GM23338 (cell line): ENCODE data around the gene PRDM2. TPM values are rescaled to one million over a fixed set of nuclear protein-coding genes. Genes with fewer than 3 reads are reported as not detected.

Source experiments
- ATAC-seq: fragments of 200-7000 bp; cut with Tn5 transposase; 3 replicates; pipeline ENCODE4 v1.9.1; 2020
- DNase-seq: peaks from one replicate; pipeline ENCODE4 v3.0.0-alpha.2; 2015; ENCODE audit warnings: low spot score
- H2AFZ ChIP-seq: fragments of 200-600 bp; sonication (generic); 2 replicates; pipeline ENCODE4 v1.8.0; 2016; ENCODE audit warnings: antibody characterized with exemption, mild to moderate bottlenecking, moderate library complexity
- H3F3A ChIP-seq: fragments of 200-600 bp; sonication (generic); replicated peaks from 2 replicates; pipeline ENCODE4 v1.8.0; 2017; ENCODE audit warnings: antibody characterized with exemption, mixed run types, low read depth
- H3K27ac ChIP-seq: fragments of 200-600 bp; sonication (generic); 2 replicates; pipeline ENCODE4 v1.6.1; 2016; ENCODE audit warnings: low read depth
- H3K27me3 ChIP-seq: fragments of 200-600 bp; sonication (generic); 2 replicates; pipeline ENCODE4 v1.8.0; 2016; ENCODE audit warnings: mild to moderate bottlenecking, mixed run types, moderate library complexity; ENCODE audit not compliant: insufficient read depth
- H3K36me3 ChIP-seq: fragments of 200-600 bp; sonication (generic); 2 replicates; pipeline ENCODE4 v1.8.0; 2016; ENCODE audit warnings: mild to moderate bottlenecking; ENCODE audit not compliant: insufficient read depth
- H3K4me1 ChIP-seq: fragments of 200-600 bp; sonication (generic); 2 replicates; pipeline ENCODE4 v1.8.0; 2016; ENCODE audit warnings: mild to moderate bottlenecking, moderate library complexity; ENCODE audit not compliant: insufficient read depth
- H3K4me2 ChIP-seq: fragments of 200-600 bp; sonication (generic); 2 replicates; pipeline ENCODE4 v1.7.1; 2017; ENCODE audit warnings: mixed run types
- H3K4me3 ChIP-seq: fragments of 200-600 bp; sonication (generic); 2 replicates; pipeline ENCODE4 v1.6.1; 2016; ENCODE audit warnings: mixed run types
- H3K79me2 ChIP-seq: fragments of 200-600 bp; sonication (generic); replicated peaks from 2 replicates; pipeline ENCODE4 v1.8.0; 2017; ENCODE audit warnings: mild to moderate bottlenecking; ENCODE audit not compliant: insufficient read depth
- H3K9me2 ChIP-seq: fragments of 200-600 bp; sonication (generic); 2 replicates; pipeline ENCODE4 v1.8.0; 2017; ENCODE audit not compliant: insufficient read depth
- H4K20me1 ChIP-seq: fragments of 200-600 bp; sonication (generic); replicated peaks from 2 replicates; pipeline ENCODE4 v1.8.0; 2017; ENCODE audit warnings: mild to moderate bottlenecking; ENCODE audit not compliant: insufficient read depth
- H3K27ac Mint-ChIP-seq: 2 replicates; pipeline ENCODE4 v1.8.0; 2020; ENCODE audit warnings: inconsistent platforms, mild to moderate bottlenecking, moderate library complexity, mixed read lengths
- H3K27me3 Mint-ChIP-seq: 3 replicates; pipeline ENCODE4 v1.8.0; 2022; ENCODE audit warnings: low read depth, mild to moderate bottlenecking, moderate library complexity, mixed read lengths, inconsistent platforms; ENCODE audit not compliant: insufficient read depth, poor library complexity
- H3K36me3 Mint-ChIP-seq: 3 replicates; pipeline ENCODE4 v1.8.0; 2021; ENCODE audit warnings: low read depth, mild to moderate bottlenecking, inconsistent platforms, moderate library complexity, mixed read lengths
- H3K4me1 Mint-ChIP-seq: 3 replicates; pipeline ENCODE4 v1.8.0; 2020; ENCODE audit warnings: mild to moderate bottlenecking, inconsistent platforms, mixed read lengths
- H3K4me3 Mint-ChIP-seq: 3 replicates; pipeline ENCODE4 v1.8.0; 2021; ENCODE audit warnings: moderate library complexity, mild to moderate bottlenecking, inconsistent platforms, mixed read lengths
- H3K9me3 Mint-ChIP-seq: 3 replicates; pipeline ENCODE4 v1.8.0; 2020; ENCODE audit warnings: moderate library complexity, mild to moderate bottlenecking, inconsistent platforms, mixed read lengths
- CREB1 ChIP-seq: fragments of 250-450 bp; sonication (Bioruptor Pico); IDR thresholded peaks from 2 replicates; pipeline ENCODE4 v1.5.0; 2020; ENCODE audit warnings: low read depth, mild to moderate bottlenecking, moderate library complexity
- EZH2 ChIP-seq: fragments of 200-600 bp; sonication (generic); IDR thresholded peaks from one replicate; pipeline ENCODE4 v1.8.0; 2017; ENCODE audit warnings: antibody characterized with exemption, mild to moderate bottlenecking, low read depth; ENCODE audit not compliant: unreplicated experiment
- EZH2phosphoT487 ChIP-seq: fragments of 200-600 bp; sonication (generic); IDR thresholded peaks from one replicate; pipeline ENCODE4 v1.8.1; 2018; ENCODE audit warnings: antibody characterized with exemption; ENCODE audit not compliant: unreplicated experiment
- JUNB ChIP-seq: IDR thresholded peaks from one replicate; pipeline ENCODE4 v1.6.1; 2016; ENCODE audit warnings: antibody characterized with exemption; ENCODE audit not compliant: unreplicated experiment
- POLR2AphosphoS5 ChIP-seq: IDR thresholded peaks from 2 replicates; pipeline ENCODE4 v1.6.1; 2016; ENCODE audit warnings: antibody characterized with exemption, low read depth
- REST ChIP-seq: IDR thresholded peaks from one replicate; pipeline ENCODE4 v1.6.1; 2018; ENCODE audit warnings: antibody characterized with exemption; ENCODE audit not compliant: unreplicated experiment
- STAT1 ChIP-seq: IDR thresholded peaks from one replicate; pipeline ENCODE4 v1.6.1; 2016; ENCODE audit warnings: antibody characterized with exemption; ENCODE audit not compliant: unreplicated experiment
- ZNF114 ChIP-seq: fragments of 250-450 bp; sonication (Bioruptor Pico); IDR thresholded peaks from 2 replicates; pipeline ENCODE4 v1.5.0; 2020; ENCODE audit warnings: mild to moderate bottlenecking, moderate library complexity
- ZNF331 ChIP-seq: fragments of 250-450 bp; sonication (Bioruptor Pico); IDR thresholded peaks from 2 replicates; pipeline ENCODE4 v1.5.0; 2020; ENCODE audit warnings: low read depth, mild to moderate bottlenecking, moderate library complexity
- polyA plus RNA-seq: library from polyadenylated mRNA; unstranded; fragments of >200 nt; fragmentation: Nextera tagmentation; extraction: Ambion mirVana; gene quantifications from 2 replicates; pipeline ENCODE4 v1.2.1, GENCODE V29; 2016
- total RNA-seq: library from RNA; depleted of rRNA; stranded (reverse); fragments of >200 nt; shearing (Covaris generic); gene quantifications from 2 replicates; pipeline ENCODE4 v1.2.3, GENCODE V29; 2014
- TF ChIP-seq, protein P1 (sequence below): fragments of 250-450 bp; sonication (Bioruptor Pico); IDR thresholded peaks from 2 replicates; pipeline ENCODE4 v1.5.0; 2020; ENCODE audit warnings: mild to moderate bottlenecking, moderate library complexity
- TF ChIP-seq, protein P2 (sequence below), 2 experiments: fragments of 200-600 bp in 1 of 2; sonication (generic) in 1 of 2; conservative IDR thresholded peaks; 2 replicates each; pipeline versions ENCODE4 v1.5.1 to v1.6.1; 2016 to 2017; ENCODE audit warnings: antibody characterized with exemption in 2 of 2, low read depth in 2 of 2, mild to moderate bottlenecking in 2 of 2, moderate library complexity in 1 of 2
- TF ChIP-seq, protein P3 (sequence below): IDR thresholded peaks from 2 replicates; pipeline ENCODE4 v1.6.1; 2016; ENCODE audit warnings: antibody characterized with exemption

PRDM2 gene
- total and polyA plus RNA-seq, 2 experiments from 2014 or later, result 11.6 to 28.3 TPM

- TF ChIP-seq POLR2AphosphoS5 (no peak), EZH2 (no peak), STAT1 (no peak), REST (no peak)
Measured at GRCh38 chr1:13666317-13666716, 33.7 kb upstream of the PRDM2 start (continued).

- Histone ChIP-seq H3K4me2 (no peak overlapping the region), H3K27me3 (no peaks in the 10 kb centered on the region), H3K36me3 (no peaks in the 10 kb centered on the region), H4K20me1 (no peaks in the 10 kb centered on the region), H3K79me2 (no peaks in the 10 kb centered on the region), H3K4me3 (no peak overlapping the region), H2AFZ (no peak overlapping the region), H3F3A (no peaks in the 10 kb centered on the region), H3K27ac (no peak overlapping the region), H3K9me2 (no peaks in the 10 kb centered on the region), H3K4me1 (0 out of 2 replicates have a peak, but pooled peaks cover 5% of the 10 kb centered on the region)
- no peaks in the 10 kb centered on the region for H3K4me1 Mint-ChIP-seq
- no peak for ATAC-seq
- H3K27ac Mint-ChIP-seq, result no peak overlapping the region
- no peaks in the 10 kb centered on the region for H3K27me3 Mint-ChIP-seq
- no peak overlapping the region for H3K4me3 Mint-ChIP-seq
- no peaks in the 10 kb centered on the region for H3K9me3 Mint-ChIP-seq
- H3K36me3 Mint-ChIP-seq, result no peaks in the 10 kb centered on the region
- DNase-seq, result no peak
- TF ChIP-seq, protein P1, sequence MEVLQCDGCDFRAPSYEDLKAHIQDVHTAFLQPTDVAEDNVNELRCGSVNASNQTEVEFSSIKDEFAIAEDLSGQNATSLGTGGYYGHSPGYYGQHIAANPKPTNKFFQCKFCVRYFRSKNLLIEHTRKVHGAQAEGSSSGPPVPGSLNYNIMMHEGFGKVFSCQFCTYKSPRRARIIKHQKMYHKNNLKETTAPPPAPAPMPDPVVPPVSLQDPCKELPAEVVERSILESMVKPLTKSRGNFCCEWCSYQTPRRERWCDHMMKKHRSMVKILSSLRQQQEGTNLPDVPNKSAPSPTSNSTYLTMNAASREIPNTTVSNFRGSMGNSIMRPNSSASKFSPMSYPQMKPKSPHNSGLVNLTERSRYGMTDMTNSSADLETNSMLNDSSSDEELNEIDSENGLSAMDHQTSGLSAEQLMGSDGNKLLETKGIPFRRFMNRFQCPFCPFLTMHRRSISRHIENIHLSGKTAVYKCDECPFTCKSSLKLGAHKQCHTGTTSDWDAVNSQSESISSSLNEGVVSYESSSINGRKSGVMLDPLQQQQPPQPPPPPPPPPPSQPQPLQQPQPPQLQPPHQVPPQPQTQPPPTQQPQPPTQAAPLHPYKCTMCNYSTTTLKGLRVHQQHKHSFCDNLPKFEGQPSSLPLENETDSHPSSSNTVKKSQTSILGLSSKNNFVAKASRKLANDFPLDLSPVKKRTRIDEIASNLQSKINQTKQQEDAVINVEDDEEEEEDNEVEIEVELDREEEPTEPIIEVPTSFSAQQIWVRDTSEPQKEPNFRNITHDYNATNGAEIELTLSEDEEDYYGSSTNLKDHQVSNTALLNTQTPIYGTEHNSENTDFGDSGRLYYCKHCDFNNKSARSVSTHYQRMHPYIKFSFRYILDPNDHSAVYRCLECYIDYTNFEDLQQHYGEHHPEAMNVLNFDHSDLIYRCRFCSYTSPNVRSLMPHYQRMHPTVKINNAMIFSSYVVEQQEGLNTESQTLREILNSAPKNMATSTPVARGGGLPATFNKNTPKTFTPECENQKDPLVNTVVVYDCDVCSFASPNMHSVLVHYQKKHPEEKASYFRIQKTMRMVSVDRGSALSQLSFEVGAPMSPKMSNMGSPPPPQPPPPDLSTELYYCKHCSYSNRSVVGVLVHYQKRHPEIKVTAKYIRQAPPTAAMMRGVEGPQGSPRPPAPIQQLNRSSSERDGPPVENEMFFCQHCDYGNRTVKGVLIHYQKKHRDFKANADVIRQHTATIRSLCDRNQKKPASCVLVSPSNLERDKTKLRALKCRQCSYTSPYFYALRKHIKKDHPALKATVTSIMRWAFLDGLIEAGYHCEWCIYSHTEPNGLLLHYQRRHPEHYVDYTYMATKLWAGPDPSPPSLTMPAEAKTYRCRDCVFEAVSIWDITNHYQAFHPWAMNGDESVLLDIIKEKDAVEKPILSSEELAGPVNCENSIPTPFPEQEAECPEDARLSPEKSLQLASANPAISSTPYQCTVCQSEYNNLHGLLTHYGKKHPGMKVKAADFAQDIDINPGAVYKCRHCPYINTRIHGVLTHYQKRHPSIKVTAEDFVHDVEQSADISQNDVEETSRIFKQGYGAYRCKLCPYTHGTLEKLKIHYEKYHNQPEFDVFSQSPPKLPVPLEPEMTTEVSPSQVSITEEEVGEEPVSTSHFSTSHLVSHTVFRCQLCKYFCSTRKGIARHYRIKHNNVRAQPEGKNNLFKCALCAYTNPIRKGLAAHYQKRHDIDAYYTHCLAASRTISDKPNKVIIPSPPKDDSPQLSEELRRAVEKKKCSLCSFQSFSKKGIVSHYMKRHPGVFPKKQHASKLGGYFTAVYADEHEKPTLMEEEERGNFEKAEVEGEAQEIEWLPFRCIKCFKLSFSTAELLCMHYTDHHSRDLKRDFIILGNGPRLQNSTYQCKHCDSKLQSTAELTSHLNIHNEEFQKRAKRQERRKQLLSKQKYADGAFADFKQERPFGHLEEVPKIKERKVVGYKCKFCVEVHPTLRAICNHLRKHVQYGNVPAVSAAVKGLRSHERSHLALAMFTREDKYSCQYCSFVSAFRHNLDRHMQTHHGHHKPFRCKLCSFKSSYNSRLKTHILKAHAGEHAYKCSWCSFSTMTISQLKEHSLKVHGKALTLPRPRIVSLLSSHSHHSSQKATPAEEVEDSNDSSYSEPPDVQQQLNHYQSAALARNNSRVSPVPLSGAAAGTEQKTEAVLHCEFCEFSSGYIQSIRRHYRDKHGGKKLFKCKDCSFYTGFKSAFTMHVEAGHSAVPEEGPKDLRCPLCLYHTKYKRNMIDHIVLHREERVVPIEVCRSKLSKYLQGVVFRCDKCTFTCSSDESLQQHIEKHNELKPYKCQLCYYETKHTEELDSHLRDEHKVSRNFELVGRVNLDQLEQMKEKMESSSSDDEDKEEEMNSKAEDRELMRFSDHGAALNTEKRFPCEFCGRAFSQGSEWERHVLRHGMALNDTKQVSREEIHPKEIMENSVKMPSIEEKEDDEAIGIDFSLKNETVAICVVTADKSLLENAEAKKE (CRISPR knock-in tag), result no peak
- TF ChIP-seq ZNF331 (CRISPR knock-in tag), result no peak
- TF ChIP-seq EZH2phosphoT487, result no peak
- no peak for TF ChIP-seq EZH2
- TF ChIP-seq, protein P2, sequence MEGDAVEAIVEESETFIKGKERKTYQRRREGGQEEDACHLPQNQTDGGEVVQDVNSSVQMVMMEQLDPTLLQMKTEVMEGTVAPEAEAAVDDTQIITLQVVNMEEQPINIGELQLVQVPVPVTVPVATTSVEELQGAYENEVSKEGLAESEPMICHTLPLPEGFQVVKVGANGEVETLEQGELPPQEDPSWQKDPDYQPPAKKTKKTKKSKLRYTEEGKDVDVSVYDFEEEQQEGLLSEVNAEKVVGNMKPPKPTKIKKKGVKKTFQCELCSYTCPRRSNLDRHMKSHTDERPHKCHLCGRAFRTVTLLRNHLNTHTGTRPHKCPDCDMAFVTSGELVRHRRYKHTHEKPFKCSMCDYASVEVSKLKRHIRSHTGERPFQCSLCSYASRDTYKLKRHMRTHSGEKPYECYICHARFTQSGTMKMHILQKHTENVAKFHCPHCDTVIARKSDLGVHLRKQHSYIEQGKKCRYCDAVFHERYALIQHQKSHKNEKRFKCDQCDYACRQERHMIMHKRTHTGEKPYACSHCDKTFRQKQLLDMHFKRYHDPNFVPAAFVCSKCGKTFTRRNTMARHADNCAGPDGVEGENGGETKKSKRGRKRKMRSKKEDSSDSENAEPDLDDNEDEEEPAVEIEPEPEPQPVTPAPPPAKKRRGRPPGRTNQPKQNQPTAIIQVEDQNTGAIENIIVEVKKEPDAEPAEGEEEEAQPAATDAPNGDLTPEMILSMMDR (conservative IDR thresholded peaks at IDR 0.05; ENCODE audit: low read depth in 2 of 2), result no peak
- TF ChIP-seq JUNB, result no peak
- TF ChIP-seq POLR2AphosphoS5, result no peak
- TF ChIP-seq CREB1 (CRISPR knock-in tag), result no peak
- TF ChIP-seq ZNF114 (CRISPR knock-in tag), result no peak
- TF ChIP-seq, protein P3, sequence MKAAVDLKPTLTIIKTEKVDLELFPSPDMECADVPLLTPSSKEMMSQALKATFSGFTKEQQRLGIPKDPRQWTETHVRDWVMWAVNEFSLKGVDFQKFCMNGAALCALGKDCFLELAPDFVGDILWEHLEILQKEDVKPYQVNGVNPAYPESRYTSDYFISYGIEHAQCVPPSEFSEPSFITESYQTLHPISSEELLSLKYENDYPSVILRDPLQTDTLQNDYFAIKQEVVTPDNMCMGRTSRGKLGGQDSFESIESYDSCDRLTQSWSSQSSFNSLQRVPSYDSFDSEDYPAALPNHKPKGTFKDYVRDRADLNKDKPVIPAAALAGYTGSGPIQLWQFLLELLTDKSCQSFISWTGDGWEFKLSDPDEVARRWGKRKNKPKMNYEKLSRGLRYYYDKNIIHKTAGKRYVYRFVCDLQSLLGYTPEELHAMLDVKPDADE, result no peak
- no peak for TF ChIP-seq STAT1
Measured at GRCh38 chr1:13667691-13668090, 32.3 kb upstream of the PRDM2 start.
